K562 (cell line): Measurements from ENCODE around the gene DPM1. TPM values are rescaled to one million over a fixed set of nuclear protein-coding genes. Genes with fewer than 3 reads are reported as not detected.

Experiments
- MTA3 ChIP-seq: fragments of 450-650 bp; formaldehyde crosslinking; IDR thresholded peaks from 2 replicates; pipeline ENCODE4 v1.6.1; 2017; ENCODE audit warnings: mild to moderate bottlenecking, borderline replicate concordance
- NR4A1 ChIP-seq, 2 experiments: fragments of 250-450 bp in 1 of 2; fragments of 450-650 bp in 1 of 2; sonication (Bioruptor Pico) in 1 of 2; IDR thresholded peaks; 2 replicates each; pipeline versions ENCODE4 v1.4.0 to v1.6.1; 2016 to 2020; ENCODE audit warnings: mild to moderate bottlenecking in 2 of 2, missing compliant biosample characterization in 1 of 2, missing genetic modification characterization in 1 of 2, moderate library complexity in 1 of 2
- PHB2 ChIP-seq: fragments of 450-650 bp; IDR thresholded peaks from 2 replicates; pipeline ENCODE4 v1.6.1; 2017; ENCODE audit warnings: low read depth
- PREB ChIP-seq: sonication (generic); formaldehyde crosslinking; IDR thresholded peaks from 2 replicates; pipeline ENCODE4 v1.8.1; 2023; ENCODE audit warnings: mild to moderate bottlenecking, missing genetic modification reagents
- ZNF507 ChIP-seq: conservative IDR thresholded peaks from 2 replicates; pipeline ENCODE4 v1.6.1; 2017; ENCODE audit warnings: missing genetic modification characterization, missing compliant biosample characterization
- polyA plus RNA-seq, 8 experiments: library from polyadenylated mRNA; depleted of rRNA in 4 of 8; stranded (reverse) in 5 of 8; unstranded in 3 of 8; fragments of >200 nt; fragmentation: Nextera tagmentation in 2 of 8; fragmentation: Illumina TruSeq in 1 of 8; extraction: Ambion mirVana in 2 of 8; extraction: Trizol in 1 of 8; gene quantifications; 2 replicates each; pipeline versions ENCODE4 v1.2.1 to v1.2.3, GENCODE V29; 2011 to 2014; ENCODE audit warnings: inconsistent platforms in 1 of 8, missing spikeins in 1 of 8
- total RNA-seq, 7 experiments: library from RNA; depleted of rRNA in 6 of 7; stranded (reverse); fragments of >200 nt in 6 of 7; fragmentation: Illumina TruSeq in 2 of 7; extraction: Trizol in 2 of 7; gene quantifications; 2 replicates each; pipeline versions ENCODE4 v1.2.1 to v1.2.3, GENCODE V29; 2011 to 2021; ENCODE audit warnings: low replicate concordance in 1 of 7
- TF ChIP-seq, protein P1 (sequence below), 2 experiments: fragments of 450-650 bp; formaldehyde crosslinking in 1 of 2; IDR thresholded peaks; 2 replicates each; pipeline versions ENCODE4 v1.4.0 to v1.6.1; 2014 to 2020; ENCODE audit warnings: mild to moderate bottlenecking in 2 of 2, borderline replicate concordance in 1 of 2, low read depth in 1 of 2

Gene DPM1
- total and polyA plus RNA-seq, 9 of the 15 experiments (the other 6 are each of a cell fraction or from before 2014, with no cell fraction given) = 75.2 to 190 (median 153) TPM

GRCh38 chr20:50931306-50932015 is 26.9 kb downstream of the DPM1 start, which contains the start of gene ADNP (continued):
- TF ChIP-seq, protein P1, sequence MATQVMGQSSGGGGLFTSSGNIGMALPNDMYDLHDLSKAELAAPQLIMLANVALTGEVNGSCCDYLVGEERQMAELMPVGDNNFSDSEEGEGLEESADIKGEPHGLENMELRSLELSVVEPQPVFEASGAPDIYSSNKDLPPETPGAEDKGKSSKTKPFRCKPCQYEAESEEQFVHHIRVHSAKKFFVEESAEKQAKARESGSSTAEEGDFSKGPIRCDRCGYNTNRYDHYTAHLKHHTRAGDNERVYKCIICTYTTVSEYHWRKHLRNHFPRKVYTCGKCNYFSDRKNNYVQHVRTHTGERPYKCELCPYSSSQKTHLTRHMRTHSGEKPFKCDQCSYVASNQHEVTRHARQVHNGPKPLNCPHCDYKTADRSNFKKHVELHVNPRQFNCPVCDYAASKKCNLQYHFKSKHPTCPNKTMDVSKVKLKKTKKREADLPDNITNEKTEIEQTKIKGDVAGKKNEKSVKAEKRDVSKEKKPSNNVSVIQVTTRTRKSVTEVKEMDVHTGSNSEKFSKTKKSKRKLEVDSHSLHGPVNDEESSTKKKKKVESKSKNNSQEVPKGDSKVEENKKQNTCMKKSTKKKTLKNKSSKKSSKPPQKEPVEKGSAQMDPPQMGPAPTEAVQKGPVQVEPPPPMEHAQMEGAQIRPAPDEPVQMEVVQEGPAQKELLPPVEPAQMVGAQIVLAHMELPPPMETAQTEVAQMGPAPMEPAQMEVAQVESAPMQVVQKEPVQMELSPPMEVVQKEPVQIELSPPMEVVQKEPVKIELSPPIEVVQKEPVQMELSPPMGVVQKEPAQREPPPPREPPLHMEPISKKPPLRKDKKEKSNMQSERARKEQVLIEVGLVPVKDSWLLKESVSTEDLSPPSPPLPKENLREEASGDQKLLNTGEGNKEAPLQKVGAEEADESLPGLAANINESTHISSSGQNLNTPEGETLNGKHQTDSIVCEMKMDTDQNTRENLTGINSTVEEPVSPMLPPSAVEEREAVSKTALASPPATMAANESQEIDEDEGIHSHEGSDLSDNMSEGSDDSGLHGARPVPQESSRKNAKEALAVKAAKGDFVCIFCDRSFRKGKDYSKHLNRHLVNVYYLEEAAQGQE (IDR thresholded peaks at IDR 0.05; ENCODE audit: borderline replicate concordance) = peak; percentile 56; the same call in 1 of the 2 replicates
- TF ChIP-seq, protein P1 (CRISPR knock-in tag; IDR thresholded peaks at IDR 0.05; ENCODE audit: low read depth) = peak; percentile 73; the same call in 1 of the 2 replicates
- TF ChIP-seq PHB2 = no peak
- TF ChIP-seq MTA3 = peak; percentile 87; the same call in 1 of the 2 replicates
- TF ChIP-seq ZNF507 (tag) = no peak
- TF ChIP-seq NR4A1 (CRISPR knock-in tag; IDR thresholded peaks at IDR 0.05) = no peak
- peak; percentile 86; the same call in 1 of the 2 replicates for TF ChIP-seq NR4A1 (tag; IDR thresholded peaks at IDR 0.05)
- 0 out of 2 replicates have a peak, but pooled peaks have one; percentile 27 for TF ChIP-seq PREB (CRISPR knock-in tag)
- TF ChIP-seq, all 486 proteins: peak for 251
